ENCODE data around the gene PSORS1C2. TPM values are rescaled to one million over a fixed set of nuclear protein-coding genes. Genes with fewer than 3 reads are reported as not detected.

The PSORS1C2 gene
- polyA plus RNA-seq, 2 of the 4 experiments (the other 2 are of a cell fraction) = 0.08 TPM; not detected in 1

GRCh38 chr6:31090973-31091364 lies 47.9 kb downstream of the PSORS1C2 start:
- POLR2A ChIA-PET = no interaction called here
- Histone ChIP-seq H3K9me3 (no peaks in the 10 kb centered on the region), H3K4me1 (peaks cover 22% of the 10 kb centered on the region), H3K4me3 (no peak overlapping the region), H3K4me2 (no peak overlapping the region), H3K27ac (no peak overlapping the region)
- no peak for ATAC-seq
- no peak for TF ChIP-seq ZSCAN20 (CRISPR knock-in tag; IDR thresholded peaks at IDR 0.05)
- TF ChIP-seq POLR2AphosphoS2 (conservative IDR thresholded peaks at IDR 0.05; ENCODE audit: low read length) = no peak
- TF ChIP-seq KDM1A (IDR thresholded peaks at IDR 0.05; ENCODE audit: low read depth) = no peak
- WGBS (ENCODE audit: missing lambda C conversion rate) = 88% methylated on average over 6 of the region's 6 CpGs
- no peak for FAIRE-seq
- no peak for DNase-seq (ENCODE audit: low read depth in 1 of 2, low spot score in 1 of 2)
- CTCF ChIA-PET = interaction anchor here (0.6 to 2.3 kb wide), 6 partner anchors 10 to 369 kb away, joined by 3 to 10 read pairs (median 6); partner anchors contain the start of gene PSORS1C1

- no peak for DNase-seq (ENCODE audit: low read depth in 1 of 2, low spot score in 1 of 2)
- Histone ChIP-seq H3K27ac (no peak overlapping the region), H3K4me1 (peaks cover 22% of the 10 kb centered on the region), H3K4me2 (no peak overlapping the region), H3K4me3 (no peak overlapping the region), H3K9me3 (no peaks in the 10 kb centered on the region)
- TF ChIP-seq CHD2 (IDR thresholded peaks at IDR 0.05; ENCODE audit: low read length, partially characterized antibody) = no peak
- FAIRE-seq = no peak
- 81% methylated on average over 3 of the region's 3 CpGs for WGBS (ENCODE audit: missing lambda C conversion rate)
- ChIA-PET POLR2A (no interaction called here), CTCF (interaction anchor here (0.6 to 2.3 kb wide), 9 partner anchors 9 to 368 kb away, joined by 3 to 10 read pairs (median 5); partner anchors contain the start of gene PSORS1C1)
- no peak for ATAC-seq
Measured at GRCh38 chr6:31090275-31090972, 48.4 kb downstream of the PSORS1C2 start.

Small RNA genes within 50 kb of the gene (small RNA-seq; reads per million reads assigned to genes)
- gene POLR2LP1 = 0 reads per million in 6 experiments

Other genes starting within 250 kb of the PSORS1C2 start
- gene GTF2H4, start 230.9 kb downstream of the PSORS1C2 start, polyA plus RNA-seq (2011; rRNA removed) = 19.7 and 24.8 TPM in 2 replicates
- gene GTF2H4, start 230.9 kb downstream of the PSORS1C2 start, polyA plus RNA-seq (2017; fragmentation: RNase III; extraction: RNeasy Plus Mini Kit Qiagen cat#74134 plus additional on column Dnase treatment) = 24.1 to 28.6 TPM (median 24.9 TPM) in 3 replicates
- 15.5 and 16.1 TPM in 2 replicates for gene VARS2, start 224.8 kb downstream of the PSORS1C2 start, polyA plus RNA-seq (2011; rRNA removed)
- gene VARS2, start 224.8 kb downstream of the PSORS1C2 start, polyA plus RNA-seq (2017; fragmentation: RNase III; extraction: RNeasy Plus Mini Kit Qiagen cat#74134 plus additional on column Dnase treatment) = 12.4 to 15.2 TPM (median 15.0 TPM) in 3 replicates
- gene SFTA2, start 206.9 kb downstream of the PSORS1C2 start, polyA plus RNA-seq (2011; rRNA removed) = not detected in 2 replicates
- gene SFTA2, start 206.9 kb downstream of the PSORS1C2 start, polyA plus RNA-seq (2017; fragmentation: RNase III; extraction: RNeasy Plus Mini Kit Qiagen cat#74134 plus additional on column Dnase treatment) = not detected in 3 replicates
- 0.01 and 0.07 TPM in 2 replicates for gene MUCL3, start 198.1 kb downstream of the PSORS1C2 start, polyA plus RNA-seq (2011; rRNA removed)
- gene MUCL3, start 198.1 kb downstream of the PSORS1C2 start, polyA plus RNA-seq (2017; fragmentation: RNase III; extraction: RNeasy Plus Mini Kit Qiagen cat#74134 plus additional on column Dnase treatment) = 0.03 to 0.08 TPM (median 0.04 TPM) in 3 replicates
- gene MUC21, start 155.3 kb downstream of the PSORS1C2 start, polyA plus RNA-seq (2011; rRNA removed) = not detected in 2 replicates
- not detected in 3 replicates for gene MUC21, start 155.3 kb downstream of the PSORS1C2 start, polyA plus RNA-seq (2017; fragmentation: RNase III; extraction: RNeasy Plus Mini Kit Qiagen cat#74134 plus additional on column Dnase treatment)
- gene MUC22, start 128.6 kb downstream of the PSORS1C2 start, polyA plus RNA-seq (2011; rRNA removed) = not detected in 2 replicates
- gene MUC22, start 128.6 kb downstream of the PSORS1C2 start, polyA plus RNA-seq (2017; fragmentation: RNase III; extraction: RNeasy Plus Mini Kit Qiagen cat#74134 plus additional on column Dnase treatment) = not detected in 3 replicates
- gene C6orf15, start 26.5 kb downstream of the PSORS1C2 start, polyA plus RNA-seq (2011; rRNA removed) = not detected in 2 replicates
- not detected in 3 replicates for gene C6orf15, start 26.5 kb downstream of the PSORS1C2 start, polyA plus RNA-seq (2017; fragmentation: RNase III; extraction: RNeasy Plus Mini Kit Qiagen cat#74134 plus additional on column Dnase treatment)
- gene PSORS1C1, start 24.3 kb downstream of the PSORS1C2 start, polyA plus RNA-seq (2011; rRNA removed) = 2.3 and 5.8 TPM in 2 replicates
- gene PSORS1C1, start 24.3 kb downstream of the PSORS1C2 start, polyA plus RNA-seq (2017; fragmentation: RNase III; extraction: RNeasy Plus Mini Kit Qiagen cat#74134 plus additional on column Dnase treatment) = 3.0 to 4.3 TPM (median 4.3 TPM) in 3 replicates
- not detected in 2 replicates for gene CDSN, start 18.6 kb downstream of the PSORS1C2 start, polyA plus RNA-seq (2011; rRNA removed)
- gene CDSN, start 18.6 kb downstream of the PSORS1C2 start, polyA plus RNA-seq (2017; fragmentation: RNase III; extraction: RNeasy Plus Mini Kit Qiagen cat#74134 plus additional on column Dnase treatment) = not detected in 3 replicates
- 7.4 and 8.6 TPM in 2 replicates for gene CCHCR1, start 18.7 kb upstream of the PSORS1C2 start, polyA plus RNA-seq (2011; rRNA removed)
- gene CCHCR1, start 18.7 kb upstream of the PSORS1C2 start, polyA plus RNA-seq (2017; fragmentation: RNase III; extraction: RNeasy Plus Mini Kit Qiagen cat#74134 plus additional on column Dnase treatment) = 15.2 to 15.3 TPM (median 15.3 TPM) in 3 replicates
- 6.4 and 7.4 TPM in 2 replicates for gene TCF19, start 19.5 kb upstream of the PSORS1C2 start, polyA plus RNA-seq (2011; rRNA removed)
- gene TCF19, start 19.5 kb upstream of the PSORS1C2 start, polyA plus RNA-seq (2017; fragmentation: RNase III; extraction: RNeasy Plus Mini Kit Qiagen cat#74134 plus additional on column Dnase treatment) = 10.1 to 11.2 TPM (median 10.8 TPM) in 3 replicates
- 2.7 and 3.9 TPM in 2 replicates for gene POU5F1, start 31.6 kb upstream of the PSORS1C2 start, polyA plus RNA-seq (2011; rRNA removed)
- 2.7 to 3.5 TPM (median 2.8 TPM) in 3 replicates for gene POU5F1, start 31.6 kb upstream of the PSORS1C2 start, polyA plus RNA-seq (2017; fragmentation: RNase III; extraction: RNeasy Plus Mini Kit Qiagen cat#74134 plus additional on column Dnase treatment)
- 22.6 and 36.3 TPM in 2 replicates for gene HLA-C, start 133.0 kb upstream of the PSORS1C2 start, polyA plus RNA-seq (2011; rRNA removed)
- 35.7 to 42.1 TPM (median 40.9 TPM) in 3 replicates for gene HLA-C, start 133.0 kb upstream of the PSORS1C2 start, polyA plus RNA-seq (2017; fragmentation: RNase III; extraction: RNeasy Plus Mini Kit Qiagen cat#74134 plus additional on column Dnase treatment)
- gene HLA-B, start 218.1 kb upstream of the PSORS1C2 start, polyA plus RNA-seq (2011; rRNA removed) = 9.4 and 9.7 TPM in 2 replicates
- 9.0 to 10.0 TPM (median 9.9 TPM) in 3 replicates for gene HLA-B, start 218.1 kb upstream of the PSORS1C2 start, polyA plus RNA-seq (2017; fragmentation: RNase III; extraction: RNeasy Plus Mini Kit Qiagen cat#74134 plus additional on column Dnase treatment)

Measured in A549 (cell line).